GM15510 (cell line): ENCODE measurements around the gene UNC13C.

Experiments used
- POLR2A ChIP-seq: IDR thresholded peaks from 3 replicates; pipeline ENCODE4 v1.6.1; 2011; ENCODE audit warnings: borderline replicate concordance; ENCODE audit not compliant: insufficient read length; ENCODE audit errors: extremely low read depth

The UNC13C gene

DNA sequence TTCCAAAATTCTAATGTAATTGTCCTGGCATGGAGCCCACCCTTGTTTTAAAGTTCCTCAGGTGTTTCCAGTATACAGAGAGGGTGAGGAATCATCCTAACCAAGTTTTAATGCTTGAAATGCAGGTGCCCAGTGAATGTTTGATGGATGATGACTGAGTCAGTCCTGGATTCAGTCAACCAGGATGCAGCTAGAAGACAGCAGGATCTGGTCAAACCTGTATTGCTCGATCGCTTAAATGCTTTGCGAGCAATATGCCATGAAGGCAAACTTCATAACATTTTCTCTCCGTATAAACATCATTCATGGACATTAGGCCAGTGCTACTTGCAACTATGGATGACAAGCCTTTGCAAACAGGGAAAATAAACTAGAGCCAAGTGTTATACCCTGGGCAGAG, 627.3 kb downstream of the UNC13C start:
- TF ChIP-seq POLR2A: no peak

DNA sequence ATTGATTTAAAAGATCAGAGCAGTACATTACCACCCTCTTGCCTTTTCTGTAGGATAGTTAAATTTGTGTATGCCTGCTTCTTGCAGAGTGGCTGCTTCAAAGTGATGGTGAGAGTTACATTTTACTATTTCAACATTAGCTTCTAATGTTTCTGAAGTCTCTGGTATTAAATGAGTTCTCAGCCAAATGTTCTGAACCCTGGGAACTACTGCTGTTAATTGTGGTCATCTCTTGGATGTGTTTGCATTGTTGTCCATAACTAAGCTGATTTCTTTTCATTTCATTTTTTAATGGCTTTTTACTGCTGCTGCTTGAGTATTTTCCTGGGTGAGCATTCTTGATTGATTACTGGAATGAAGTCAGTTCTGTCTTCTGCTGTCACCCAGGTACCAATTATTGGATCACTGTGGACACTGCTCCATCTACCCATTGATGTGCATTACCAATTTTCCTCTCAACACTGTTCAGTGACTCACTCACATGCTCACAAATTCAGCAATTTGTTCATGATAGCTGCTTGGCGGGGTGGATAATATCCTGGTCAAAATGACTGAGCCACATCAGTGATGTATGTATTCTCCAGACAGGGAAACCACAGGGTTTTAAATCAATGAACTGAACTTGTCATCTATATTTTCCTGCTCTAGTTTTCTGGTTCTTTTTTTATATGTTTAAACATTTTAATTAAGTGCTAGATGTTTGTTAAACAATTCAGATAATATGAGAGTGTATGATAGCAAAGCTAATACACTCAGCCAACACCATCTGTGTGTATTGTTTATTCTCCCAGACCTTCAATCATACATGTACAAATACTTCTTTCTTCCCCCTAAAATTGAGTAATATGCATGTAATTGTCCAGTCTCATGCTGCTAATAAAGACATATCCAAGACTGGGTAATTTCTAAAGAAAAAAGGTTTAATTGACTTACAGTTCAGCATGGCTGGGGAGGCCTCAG, 630.9 kb downstream of the UNC13C start:
- no peak for TF ChIP-seq POLR2A

DNA sequence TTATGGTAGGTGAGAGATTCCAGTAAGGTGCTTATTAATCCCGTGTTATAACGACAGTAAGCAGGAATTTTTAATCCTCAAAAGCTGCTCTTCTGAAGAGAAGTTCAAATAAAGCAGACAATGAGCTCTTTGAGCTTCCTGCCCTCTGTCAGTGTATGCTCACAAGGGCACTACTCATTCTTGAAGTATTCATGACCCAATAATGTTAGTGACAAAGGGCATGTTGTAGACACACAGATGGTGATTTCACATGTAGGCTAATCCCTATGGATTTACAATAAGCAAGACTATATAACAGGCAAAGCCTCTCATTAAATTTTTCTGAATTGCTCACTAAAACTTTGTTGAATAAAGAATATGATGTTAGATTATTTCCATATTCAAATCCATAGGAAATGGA, 639.9 kb downstream of the UNC13C start:
- TF ChIP-seq POLR2A: no peak

DNA sequence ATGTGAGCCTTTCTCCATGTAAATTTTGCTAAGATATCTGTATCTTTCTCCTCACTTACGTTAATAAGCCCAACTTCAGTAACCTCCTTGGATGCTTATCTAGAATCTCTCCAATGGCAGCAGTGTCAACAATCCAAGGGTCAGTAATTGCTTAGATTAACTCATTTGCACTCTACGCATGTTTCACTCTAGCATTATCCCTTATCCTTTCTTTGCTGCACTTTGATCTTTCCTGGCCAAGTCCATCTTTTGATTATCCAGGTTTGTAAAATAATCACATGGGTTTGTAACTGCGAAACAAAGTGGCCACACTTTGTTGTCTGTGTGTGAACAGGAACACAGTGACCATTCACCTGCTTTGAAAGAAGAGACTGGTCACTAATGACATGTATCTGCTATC, 640.9 kb downstream of the UNC13C start:
- no peak for TF ChIP-seq POLR2A

DNA sequence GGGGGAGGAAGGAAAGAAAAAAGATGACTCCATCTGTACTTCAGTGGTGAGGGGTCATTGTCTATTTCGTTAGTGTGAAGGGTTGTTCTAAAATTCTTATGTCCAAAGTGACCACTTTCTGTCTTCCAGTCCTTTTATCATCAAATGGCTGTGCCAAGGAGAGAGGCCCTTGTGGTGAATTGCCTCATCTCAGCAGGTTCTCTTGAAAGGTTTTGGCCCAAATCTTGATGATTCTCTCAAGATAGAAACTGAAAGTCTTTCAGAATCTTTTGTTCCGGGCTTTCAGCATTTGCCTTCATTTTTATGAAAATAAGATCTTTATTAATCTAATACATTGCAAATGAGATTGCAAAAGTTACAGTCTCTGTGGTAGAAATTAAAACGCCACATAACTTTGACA, 642.7 kb downstream of the UNC13C start:
- TF ChIP-seq POLR2A: no peak

DNA sequence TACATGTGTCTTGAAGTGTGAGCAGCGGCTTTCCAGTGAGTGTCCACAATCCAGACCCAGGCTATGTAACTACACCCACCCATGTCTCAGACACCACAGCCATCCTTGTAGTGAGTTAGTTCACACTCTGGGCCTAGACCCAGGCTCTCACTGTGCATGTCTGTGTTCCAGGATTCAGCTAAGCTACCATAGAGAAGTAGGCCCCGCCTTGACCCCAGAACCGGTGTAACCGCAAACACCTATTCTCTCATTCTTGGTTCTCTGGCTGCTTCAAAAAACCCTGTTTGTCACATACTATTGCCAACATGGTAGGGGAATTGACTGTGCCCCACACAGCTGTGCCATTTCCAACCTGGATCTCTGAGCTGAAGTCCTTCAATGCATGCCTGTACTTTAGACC, 657.9 kb downstream of the UNC13C start:
- TF ChIP-seq POLR2A: no peak

DNA sequence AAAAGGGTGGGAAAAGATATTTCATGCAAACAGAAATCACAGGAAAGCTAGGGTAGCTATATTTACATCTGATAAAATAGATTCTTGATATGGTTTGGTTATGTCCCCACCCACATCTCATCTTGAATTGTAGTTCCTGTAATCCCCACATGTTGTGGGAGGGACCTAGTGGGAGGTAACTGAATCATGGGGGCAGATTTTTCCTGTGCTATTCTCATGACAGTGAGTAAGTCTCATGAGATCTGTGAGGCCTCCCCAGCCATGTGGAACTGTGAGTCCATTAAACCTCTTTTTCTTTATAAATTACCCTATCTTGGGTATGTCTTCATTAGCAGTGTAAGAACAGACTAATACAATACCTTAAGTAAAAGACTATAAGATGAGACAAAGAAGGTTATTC, 660.4 kb downstream of the UNC13C start:
- TF ChIP-seq POLR2A: no peak

DNA sequence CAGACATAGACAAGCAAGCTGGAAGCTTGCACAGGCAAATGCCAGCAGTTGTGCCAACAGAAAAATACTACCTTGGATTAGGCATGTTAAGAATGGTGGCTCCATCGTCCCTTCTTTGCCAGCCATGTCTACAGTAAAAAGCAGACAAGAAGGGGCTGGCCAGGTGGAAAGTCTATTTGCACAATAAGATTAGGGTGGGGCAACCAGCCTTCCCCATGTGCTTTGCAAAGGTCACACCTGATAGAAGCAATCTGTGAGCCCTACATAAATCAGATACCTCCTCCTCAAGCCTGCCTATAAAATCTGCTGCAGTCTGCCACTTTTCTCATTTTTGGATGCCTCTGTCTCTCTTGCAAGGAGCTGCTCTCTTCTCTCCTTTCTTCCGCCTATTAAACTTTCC, 662.6 kb downstream of the UNC13C start:
- TF ChIP-seq POLR2A: no peak

DNA sequence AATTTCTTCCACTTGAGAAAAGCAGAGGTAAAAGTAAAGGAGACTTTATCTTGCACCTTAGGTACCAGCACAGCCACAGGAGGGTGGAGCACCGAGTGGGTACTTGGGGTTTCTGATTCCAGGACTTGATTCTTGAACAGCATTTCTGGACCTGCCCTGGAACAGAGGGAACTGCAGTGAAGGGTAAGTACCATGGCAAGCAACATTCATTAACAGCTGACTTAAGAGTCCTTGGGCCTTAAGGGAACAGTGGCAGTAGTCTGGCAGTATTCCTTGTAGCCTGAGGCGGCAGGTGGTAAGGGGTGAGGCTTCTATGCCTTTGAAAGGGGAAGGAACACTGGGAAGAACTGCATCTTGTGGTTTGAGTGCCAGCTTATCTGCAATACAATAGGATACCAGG, 666.6 kb downstream of the UNC13C start:
- TF ChIP-seq POLR2A: no peak

DNA sequence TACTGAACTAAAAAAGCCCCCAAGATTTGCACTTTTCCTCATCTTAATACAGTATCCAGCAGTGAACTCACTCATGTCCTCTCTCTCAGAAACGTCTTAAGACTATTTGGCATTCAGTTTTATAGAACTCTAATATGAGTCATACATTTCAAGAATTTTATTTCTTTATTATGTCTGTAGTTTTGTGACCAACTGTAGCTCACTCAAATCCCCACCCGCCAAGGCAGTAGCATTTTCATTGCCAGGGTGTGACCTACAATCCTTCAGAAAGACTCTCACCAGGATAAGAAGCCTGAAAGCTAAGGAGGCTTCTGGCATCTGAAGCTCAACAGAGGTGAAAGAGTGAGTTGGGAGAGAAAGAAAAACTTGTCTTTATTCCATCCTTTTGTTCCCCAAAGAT, 681.4 kb downstream of the UNC13C start:
- TF ChIP-seq POLR2A: no peak

DNA sequence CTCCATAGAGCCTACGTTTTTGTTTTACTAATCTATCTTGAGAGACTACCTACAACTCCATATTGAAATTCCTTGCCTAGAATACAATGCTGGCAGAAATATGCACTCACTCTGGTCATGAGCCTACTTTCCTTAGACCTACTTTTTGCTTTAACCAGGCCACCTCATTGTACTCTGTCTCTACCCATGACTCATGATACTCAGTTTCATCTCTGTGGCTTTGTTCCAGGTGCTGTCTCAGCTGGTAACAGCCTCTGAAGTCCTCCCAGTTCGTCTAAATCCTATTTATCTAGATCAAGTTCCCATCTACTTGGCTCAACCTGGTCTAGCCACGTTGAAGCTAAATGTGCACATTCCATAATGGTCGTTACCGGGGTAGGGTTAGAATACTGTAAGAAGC, 682.1 kb downstream of the UNC13C start:
- TF ChIP-seq POLR2A: no peak

DNA sequence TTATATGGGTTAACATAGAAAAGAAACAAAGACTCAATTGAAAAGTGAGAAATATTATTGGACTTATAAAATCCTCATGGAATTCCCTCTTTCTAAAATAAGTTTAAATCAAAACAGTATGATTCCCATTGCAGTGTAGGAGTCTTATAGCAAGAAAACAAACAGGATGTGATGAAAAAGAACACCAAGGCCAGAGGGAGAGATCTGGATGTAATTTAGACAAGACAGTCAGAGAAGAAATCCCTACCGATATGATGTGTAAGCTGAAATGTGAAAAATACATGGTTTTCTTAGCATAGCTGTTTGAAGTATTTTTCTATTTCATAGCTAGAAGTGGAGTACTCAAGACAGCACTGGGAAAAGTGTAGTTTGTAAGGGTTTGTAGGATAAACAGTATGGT, 697.0 kb downstream of the UNC13C start:
- no peak for TF ChIP-seq POLR2A

DNA sequence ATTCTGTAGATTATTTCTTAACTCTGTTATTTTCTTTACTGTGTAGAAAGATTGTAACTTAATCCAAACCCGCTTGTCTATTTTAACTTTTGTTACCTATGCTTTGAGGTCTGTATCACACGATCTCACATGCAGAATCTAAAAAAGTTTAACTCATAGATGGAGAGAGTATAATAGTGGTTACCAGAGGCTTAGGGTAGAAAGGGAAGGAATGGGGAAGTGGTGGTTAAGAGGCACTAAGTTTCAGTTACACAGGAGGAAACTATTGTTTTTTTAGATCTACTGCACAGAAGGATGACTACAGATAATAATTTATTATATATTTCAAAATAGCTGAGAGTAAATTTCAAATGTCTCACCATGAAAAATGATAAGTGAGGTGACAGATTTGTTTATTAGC, 703.3 kb downstream of the UNC13C start:
- no peak for TF ChIP-seq POLR2A
